ENCODE results near the gene SCGB1D4. TPM values are rescaled to one million over a fixed set of nuclear protein-coding genes. Genes with fewer than 3 reads are reported as not detected.

SCGB1D4 gene
- total RNA-seq, 1 experiment from 2014 or later: not detected

- no peaks in the 10 kb centered on the region for H4K20me1 ChIP-seq (ENCODE audit: insufficient read depth)
- intact Hi-C loops (cut with micrococcal nuclease; ENCODE audit: unreplicated experiment): no loop called here
- no peak overlapping the region for H3K4me2 ChIP-seq
- no peaks in the 10 kb centered on the region for H3K79me2 ChIP-seq (ENCODE audit: low read depth)
- H3K27me3 ChIP-seq (ENCODE audit: insufficient read depth, low read depth): peaks cover 19% of the 10 kb centered on the region
- no peak overlapping the region for H2AFZ ChIP-seq
- no peaks in the 10 kb centered on the region for H3K9me2 ChIP-seq (ENCODE audit: insufficient read depth)
- H3K9me3 ChIP-seq (ENCODE audit: insufficient read depth, low read depth): no peaks in the 10 kb centered on the region
- no peaks in the 10 kb centered on the region for H3K36me3 ChIP-seq (ENCODE audit: low read depth)
- ChIA-PET CTCF (interaction anchor here (0.7 kb wide), 4 partner anchors 36 to 461 kb away, joined by 3 to 11 read pairs (median 9); no protein-coding TSS in a partner anchor), POLR2A (ENCODE audit: unreplicated experiment) (no interaction called here)
- H3F3A ChIP-seq (ENCODE audit: insufficient read depth, low read depth): no peaks in the 10 kb centered on the region
- TF ChIP-seq, protein P1, sequence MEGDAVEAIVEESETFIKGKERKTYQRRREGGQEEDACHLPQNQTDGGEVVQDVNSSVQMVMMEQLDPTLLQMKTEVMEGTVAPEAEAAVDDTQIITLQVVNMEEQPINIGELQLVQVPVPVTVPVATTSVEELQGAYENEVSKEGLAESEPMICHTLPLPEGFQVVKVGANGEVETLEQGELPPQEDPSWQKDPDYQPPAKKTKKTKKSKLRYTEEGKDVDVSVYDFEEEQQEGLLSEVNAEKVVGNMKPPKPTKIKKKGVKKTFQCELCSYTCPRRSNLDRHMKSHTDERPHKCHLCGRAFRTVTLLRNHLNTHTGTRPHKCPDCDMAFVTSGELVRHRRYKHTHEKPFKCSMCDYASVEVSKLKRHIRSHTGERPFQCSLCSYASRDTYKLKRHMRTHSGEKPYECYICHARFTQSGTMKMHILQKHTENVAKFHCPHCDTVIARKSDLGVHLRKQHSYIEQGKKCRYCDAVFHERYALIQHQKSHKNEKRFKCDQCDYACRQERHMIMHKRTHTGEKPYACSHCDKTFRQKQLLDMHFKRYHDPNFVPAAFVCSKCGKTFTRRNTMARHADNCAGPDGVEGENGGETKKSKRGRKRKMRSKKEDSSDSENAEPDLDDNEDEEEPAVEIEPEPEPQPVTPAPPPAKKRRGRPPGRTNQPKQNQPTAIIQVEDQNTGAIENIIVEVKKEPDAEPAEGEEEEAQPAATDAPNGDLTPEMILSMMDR (conservative IDR thresholded peaks at IDR 0.05): no peak
- TF ChIP-seq EZH2 (IDR thresholded peaks at IDR 0.05; ENCODE audit: low read depth): no peak
- BruUV-seq (replicated peaks): no TSS peak
- no peak overlapping the region for H3K4me3 ChIP-seq
- no peaks in the 10 kb centered on the region for H3K4me1 ChIP-seq (replicated peaks; ENCODE audit: insufficient read depth)
- no peak for DNase-seq
- no peak overlapping the region for H3K27ac ChIP-seq
Observed at GRCh38 chr11:62341588-62341987, 42.7 kb upstream of the SCGB1D4 start.

- H3K4me3 ChIP-seq: no peak overlapping the region
- intact Hi-C loops (cut with micrococcal nuclease; ENCODE audit: unreplicated experiment): loop anchor here (1.0 kb wide), 1 partner anchor 38 kb away; no protein-coding TSS in a partner anchor
- no peaks in the 10 kb centered on the region for H3K9me3 ChIP-seq (ENCODE audit: insufficient read depth, low read depth)
- H3F3A ChIP-seq (ENCODE audit: insufficient read depth, low read depth): no peaks in the 10 kb centered on the region
- no TSS peak for BruUV-seq (replicated peaks)
- H3K4me2 ChIP-seq: no peak overlapping the region
- no peaks in the 10 kb centered on the region for H4K20me1 ChIP-seq (ENCODE audit: insufficient read depth)
- DNase-seq: peak in 1 of 2 experiments; percentile 18
- H3K27me3 ChIP-seq (ENCODE audit: insufficient read depth, low read depth): peaks cover 31% of the 10 kb centered on the region
- ChIA-PET POLR2A (ENCODE audit: unreplicated experiment) (no interaction called here), CTCF (interaction anchor here (0.6 to 0.8 kb wide), 4 partner anchors 13 to 199 kb away, joined by 3 to 8 read pairs (median 4); no protein-coding TSS in a partner anchor)
- no peaks in the 10 kb centered on the region for H3K36me3 ChIP-seq (ENCODE audit: low read depth)
- no peaks in the 10 kb centered on the region for H3K79me2 ChIP-seq (ENCODE audit: low read depth)
- no peak overlapping the region for H2AFZ ChIP-seq
- no peaks in the 10 kb centered on the region for H3K4me1 ChIP-seq (replicated peaks; ENCODE audit: insufficient read depth)
- no peak overlapping the region for H3K27ac ChIP-seq
- H3K9me2 ChIP-seq (ENCODE audit: insufficient read depth): no peaks in the 10 kb centered on the region
- TF ChIP-seq EZH2 (IDR thresholded peaks at IDR 0.05; ENCODE audit: low read depth): no peak
- TF ChIP-seq, protein P1 (conservative IDR thresholded peaks at IDR 0.05): peak; percentile 77
Observed at GRCh38 chr11:62340269-62340901, 41.5 kb upstream of the SCGB1D4 start.

- no peaks in the 10 kb centered on the region for H3K36me3 ChIP-seq (ENCODE audit: low read depth)
- peak overlapping the region; percentile 60; the same call in 1 of the 2 replicates for H3K4me3 ChIP-seq
- H3K27ac ChIP-seq: no peak overlapping the region
- H2AFZ ChIP-seq: peak overlapping the region; percentile 79
- H3K4me1 ChIP-seq (replicated peaks; ENCODE audit: insufficient read depth): no peaks in the 10 kb centered on the region
- H3K9me3 ChIP-seq (ENCODE audit: insufficient read depth, low read depth): no peaks in the 10 kb centered on the region
- no peaks in the 10 kb centered on the region for H3K79me2 ChIP-seq (ENCODE audit: low read depth)
- peak overlapping the region; percentile 84 for H3K4me2 ChIP-seq
- CTCF ChIA-PET: interaction anchor here (0.6 to 0.9 kb wide), 5 partner anchors 23 to 440 kb away, joined by 3 to 6 read pairs (median 5); no protein-coding TSS in a partner anchor
- no peak for DNase-seq
- POLR2A ChIA-PET (ENCODE audit: unreplicated experiment): no interaction called here
- H3F3A ChIP-seq (ENCODE audit: insufficient read depth, low read depth): no peaks in the 10 kb centered on the region
- H3K9me2 ChIP-seq (ENCODE audit: insufficient read depth): no peaks in the 10 kb centered on the region
- H4K20me1 ChIP-seq (ENCODE audit: insufficient read depth): no peaks in the 10 kb centered on the region
- no TSS peak for BruUV-seq (replicated peaks)
- H3K27me3 ChIP-seq (ENCODE audit: insufficient read depth, low read depth): peaks cover 53% of the 10 kb centered on the region
- intact Hi-C loops (cut with micrococcal nuclease; ENCODE audit: unreplicated experiment): no loop called here
- TF ChIP-seq, protein P1 (conservative IDR thresholded peaks at IDR 0.05): no peak
- no peak for TF ChIP-seq EZH2 (IDR thresholded peaks at IDR 0.05; ENCODE audit: low read depth)
Observed at GRCh38 chr11:62338218-62338617, 39.3 kb upstream of the SCGB1D4 start.
